ENCODE measurements around the gene GPHN. TPM values are rescaled to one million over a fixed set of nuclear protein-coding genes. Genes with fewer than 3 reads are reported as not detected.

Gene GPHN
- total RNA-seq, 1 experiment from 2014 or later: 18.1 TPM

GRCh38 chr14:67172520-67172919 lies 664.6 kb downstream of the GPHN start:
- H3K36me3 Mint-ChIP-seq: no peaks in the 10 kb centered on the region
- 0 out of 2 replicates have a peak, but pooled peaks cover 5% of the 10 kb centered on the region for H3K4me1 Mint-ChIP-seq
- ChIA-PET POLR2A (no interaction called here), CTCF (interaction anchor here (1.4 kb wide), 1 partner anchor 114 kb away, joined by 4 read pairs; no protein-coding TSS in a partner anchor)
- peaks cover 25% of the 10 kb centered on the region for H3K9me3 Mint-ChIP-seq
- H3K27me3 Mint-ChIP-seq (ENCODE audit: low read depth): no peaks in the 10 kb centered on the region
- H3K4me3 Mint-ChIP-seq: no peak overlapping the region
- DNase-seq (ENCODE audit: low spot score) (no peak), ATAC-seq (no peak)
- H3K27ac Mint-ChIP-seq: no peak overlapping the region
- TF ChIP-seq FOXK1 (CRISPR knock-in tag; IDR thresholded peaks at IDR 0.05) (no peak), ZNF121 (CRISPR knock-in tag; IDR thresholded peaks at IDR 0.05) (no peak)
- TF ChIP-seq, protein P1, sequence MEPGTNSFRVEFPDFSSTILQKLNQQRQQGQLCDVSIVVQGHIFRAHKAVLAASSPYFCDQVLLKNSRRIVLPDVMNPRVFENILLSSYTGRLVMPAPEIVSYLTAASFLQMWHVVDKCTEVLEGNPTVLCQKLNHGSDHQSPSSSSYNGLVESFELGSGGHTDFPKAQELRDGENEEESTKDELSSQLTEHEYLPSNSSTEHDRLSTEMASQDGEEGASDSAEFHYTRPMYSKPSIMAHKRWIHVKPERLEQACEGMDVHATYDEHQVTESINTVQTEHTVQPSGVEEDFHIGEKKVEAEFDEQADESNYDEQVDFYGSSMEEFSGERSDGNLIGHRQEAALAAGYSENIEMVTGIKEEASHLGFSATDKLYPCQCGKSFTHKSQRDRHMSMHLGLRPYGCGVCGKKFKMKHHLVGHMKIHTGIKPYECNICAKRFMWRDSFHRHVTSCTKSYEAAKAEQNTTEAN (CRISPR knock-in tag; IDR thresholded peaks at IDR 0.05): no peak
- TF ChIP-seq, protein P2, sequence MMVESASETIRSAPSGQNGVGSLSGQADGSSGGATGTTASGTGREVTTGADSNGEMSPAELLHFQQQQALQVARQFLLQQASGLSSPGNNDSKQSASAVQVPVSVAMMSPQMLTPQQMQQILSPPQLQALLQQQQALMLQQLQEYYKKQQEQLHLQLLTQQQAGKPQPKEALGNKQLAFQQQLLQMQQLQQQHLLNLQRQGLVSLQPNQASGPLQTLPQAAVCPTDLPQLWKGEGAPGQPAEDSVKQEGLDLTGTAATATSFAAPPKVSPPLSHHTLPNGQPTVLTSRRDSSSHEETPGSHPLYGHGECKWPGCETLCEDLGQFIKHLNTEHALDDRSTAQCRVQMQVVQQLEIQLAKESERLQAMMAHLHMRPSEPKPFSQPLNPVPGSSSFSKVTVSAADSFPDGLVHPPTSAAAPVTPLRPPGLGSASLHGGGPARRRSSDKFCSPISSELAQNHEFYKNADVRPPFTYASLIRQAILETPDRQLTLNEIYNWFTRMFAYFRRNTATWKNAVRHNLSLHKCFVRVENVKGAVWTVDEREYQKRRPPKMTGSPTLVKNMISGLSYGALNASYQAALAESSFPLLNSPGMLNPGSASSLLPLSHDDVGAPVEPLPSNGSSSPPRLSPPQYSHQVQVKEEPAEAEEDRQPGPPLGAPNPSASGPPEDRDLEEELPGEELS (CRISPR knock-in tag; IDR thresholded peaks at IDR 0.05): no peak

DNA sequence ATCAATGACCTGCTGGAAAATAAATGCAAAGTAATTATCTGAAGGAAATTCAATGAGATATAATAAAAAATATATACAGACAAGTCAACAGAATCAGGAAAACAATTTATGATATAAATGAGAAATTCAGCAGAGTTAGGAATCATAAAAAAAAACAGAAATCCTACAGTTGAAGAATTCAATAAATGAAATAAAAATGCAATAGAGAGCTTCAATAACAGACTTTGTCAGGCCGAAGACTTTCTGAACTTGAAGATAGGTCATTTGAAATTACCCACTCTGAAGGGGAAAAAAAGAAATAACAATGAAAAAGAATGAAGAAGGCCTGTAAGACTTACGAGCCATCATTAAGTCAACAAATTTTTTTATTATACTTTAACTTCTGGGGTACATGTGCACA lies 665.8 kb downstream of the GPHN start:
- H3K36me3 Mint-ChIP-seq: peaks cover 5% of the 10 kb centered on the region

DNA sequence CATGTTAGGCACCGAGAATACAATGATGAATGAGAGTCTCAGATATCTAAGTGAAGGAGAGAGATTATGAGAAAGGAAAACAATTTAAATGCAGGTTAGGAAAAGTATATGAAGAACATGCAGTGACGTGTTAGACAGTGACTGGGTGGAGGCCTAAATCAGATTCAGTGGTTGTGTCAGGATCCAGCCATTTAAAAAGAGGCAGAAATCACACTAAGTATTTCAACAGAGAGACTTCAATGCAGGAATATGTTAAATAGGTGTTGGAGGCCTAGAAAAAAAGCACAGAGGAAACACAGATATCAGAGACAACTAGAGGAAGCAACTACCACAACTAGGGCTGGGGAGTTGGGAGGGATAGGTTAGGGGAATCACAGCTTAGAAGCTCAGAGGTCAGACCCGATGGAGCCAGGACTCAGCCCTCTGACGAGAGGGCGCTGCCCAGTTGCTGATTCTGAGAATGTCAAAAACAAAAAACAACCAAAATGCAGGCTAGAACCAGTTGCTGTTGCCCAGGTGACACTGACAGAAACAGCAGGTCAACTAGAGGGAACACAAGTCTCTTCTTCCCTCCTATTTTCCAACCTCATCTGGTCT lies 678.3 kb downstream of the GPHN start:
- CTCF ChIA-PET: no interaction called here
- H3K27ac Mint-ChIP-seq: no peak overlapping the region
- ATAC-seq (no peak), DNase-seq (ENCODE audit: low spot score) (no peak)
- no peaks in the 10 kb centered on the region for H3K9me3 Mint-ChIP-seq
- POLR2A ChIA-PET: no interaction called here
- H3K27me3 Mint-ChIP-seq (ENCODE audit: low read depth): no peaks in the 10 kb centered on the region
- H3K4me1 Mint-ChIP-seq: peaks cover 7% of the 10 kb centered on the region
- H3K36me3 Mint-ChIP-seq: no peaks in the 10 kb centered on the region
- no peak for TF ChIP-seq ZNF121 (CRISPR knock-in tag; IDR thresholded peaks at IDR 0.05)
- no peak for TF ChIP-seq ZNF532 (CRISPR knock-in tag; IDR thresholded peaks at IDR 0.05; ENCODE audit: borderline replicate concordance)
- TF ChIP-seq JUN (CRISPR knock-in tag; IDR thresholded peaks at IDR 0.05): no peak
- TF ChIP-seq ZNF232 (CRISPR knock-in tag; IDR thresholded peaks at IDR 0.05): no peak
- TF ChIP-seq ATF3 (CRISPR knock-in tag; conservative IDR thresholded peaks at IDR 0.05): no peak
- H3K4me3 Mint-ChIP-seq: no peak overlapping the region

More for the DNA sequence above, 665.8 kb downstream of the GPHN start:
- Mint-ChIP-seq H3K27ac (no peak overlapping the region), H3K9me3 (peaks cover 35% of the 10 kb centered on the region), H3K27me3 (ENCODE audit: low read depth) (no peaks in the 10 kb centered on the region), H3K4me1 (no peaks in the 10 kb centered on the region), H3K4me3 (no peak overlapping the region)
- no peak for DNase-seq (ENCODE audit: low spot score)
- ChIA-PET CTCF (no interaction called here), POLR2A (no interaction called here)
- ATAC-seq: no peak
- TF ChIP-seq ZNF232 (CRISPR knock-in tag; IDR thresholded peaks at IDR 0.05) (no peak), ESRRA (CRISPR knock-in tag; IDR thresholded peaks at IDR 0.05; ENCODE audit: borderline replicate concordance) (no peak), SMAD4 (CRISPR knock-in tag; IDR thresholded peaks at IDR 0.05) (no peak), JUN (CRISPR knock-in tag; IDR thresholded peaks at IDR 0.05) (no peak)
- TF ChIP-seq, protein P3, sequence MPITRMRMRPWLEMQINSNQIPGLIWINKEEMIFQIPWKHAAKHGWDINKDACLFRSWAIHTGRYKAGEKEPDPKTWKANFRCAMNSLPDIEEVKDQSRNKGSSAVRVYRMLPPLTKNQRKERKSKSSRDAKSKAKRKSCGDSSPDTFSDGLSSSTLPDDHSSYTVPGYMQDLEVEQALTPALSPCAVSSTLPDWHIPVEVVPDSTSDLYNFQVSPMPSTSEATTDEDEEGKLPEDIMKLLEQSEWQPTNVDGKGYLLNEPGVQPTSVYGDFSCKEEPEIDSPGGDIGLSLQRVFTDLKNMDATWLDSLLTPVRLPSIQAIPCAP (CRISPR knock-in tag; IDR thresholded peaks at IDR 0.05): no peak
